ENCODE measurements around the gene USPL1.

GRCh38 chr13:30698488-30699005 lies 80.8 kb downstream of the USPL1 start:
- TF ChIP-seq, protein P1, sequence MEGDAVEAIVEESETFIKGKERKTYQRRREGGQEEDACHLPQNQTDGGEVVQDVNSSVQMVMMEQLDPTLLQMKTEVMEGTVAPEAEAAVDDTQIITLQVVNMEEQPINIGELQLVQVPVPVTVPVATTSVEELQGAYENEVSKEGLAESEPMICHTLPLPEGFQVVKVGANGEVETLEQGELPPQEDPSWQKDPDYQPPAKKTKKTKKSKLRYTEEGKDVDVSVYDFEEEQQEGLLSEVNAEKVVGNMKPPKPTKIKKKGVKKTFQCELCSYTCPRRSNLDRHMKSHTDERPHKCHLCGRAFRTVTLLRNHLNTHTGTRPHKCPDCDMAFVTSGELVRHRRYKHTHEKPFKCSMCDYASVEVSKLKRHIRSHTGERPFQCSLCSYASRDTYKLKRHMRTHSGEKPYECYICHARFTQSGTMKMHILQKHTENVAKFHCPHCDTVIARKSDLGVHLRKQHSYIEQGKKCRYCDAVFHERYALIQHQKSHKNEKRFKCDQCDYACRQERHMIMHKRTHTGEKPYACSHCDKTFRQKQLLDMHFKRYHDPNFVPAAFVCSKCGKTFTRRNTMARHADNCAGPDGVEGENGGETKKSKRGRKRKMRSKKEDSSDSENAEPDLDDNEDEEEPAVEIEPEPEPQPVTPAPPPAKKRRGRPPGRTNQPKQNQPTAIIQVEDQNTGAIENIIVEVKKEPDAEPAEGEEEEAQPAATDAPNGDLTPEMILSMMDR (IDR thresholded peaks at IDR 0.05) = no peak
- TF ChIP-seq POLR2A (IDR thresholded peaks at IDR 0.05) = no peak
